LNCAP (cell line): ENCODE data around the gene GRM4.

Experiments
- CTCF ChIP-seq: fragments of 450-650 bp; IDR thresholded peaks from 2 replicates; pipeline ENCODE4 v1.5.1; 2017; ENCODE audit warnings: mild to moderate bottlenecking

GRM4 gene

GRCh38 chr6:34052071-34052825 is 93.6 kb downstream of the GRM4 start:
- TF ChIP-seq CTCF, result no peak

GRCh38 chr6:34051331-34051919 is 94.5 kb downstream of the GRM4 start:
- no peak for TF ChIP-seq CTCF

- TF ChIP-seq CTCF, result no peak
These were observed 95.2 kb downstream of the GRM4 start for GRCh38 chr6:34050691-34051090.

GRCh38 chr6:34049395-34050342 is 96.2 kb downstream of the GRM4 start:
- no peak for TF ChIP-seq CTCF

GRCh38 chr6:34047913-34048867 is 97.7 kb downstream of the GRM4 start:
- TF ChIP-seq CTCF, result no peak

- TF ChIP-seq CTCF, result no peak
These were observed 99.3 kb downstream of the GRM4 start for GRCh38 chr6:34046617-34047016.
